Cerebellar cortex (tissue), 1 donor: ENCODE data around the gene HINT3.
"Not testable (repeated sequence)": the region's sequence is repeated elsewhere in the genome, so short reads cannot be mapped to it uniquely, and the experiment has no call there.

Experiments used
- DNase-seq: peaks from one replicate; pipeline ENCODE4 v3.0.0-alpha.2; 2015; ENCODE audit warnings: low spot score

HINT3 gene

GRCh38 chr6:125956506-125957390 is at the start of gene HINT3:
TSS of gene HINT3 (plus strand) at chr6:125956770. CDS start at chr6:125956978, 208 bp downstream.
- DNase-seq: peak; percentile 98

GRCh38 chr6:125910527-125910926 is 46.0 kb upstream of the HINT3 start:
- DNase-seq: no peak

- DNase-seq: not testable (repeated sequence)
Observed at GRCh38 chr6:125911051-125911451, 45.5 kb upstream of the HINT3 start.

- not testable (repeated sequence) for DNase-seq
Observed at GRCh38 chr6:125912430-125912829, 44.1 kb upstream of the HINT3 start.

GRCh38 chr6:125913145-125913544 is 43.4 kb upstream of the HINT3 start:
- DNase-seq: no peak

GRCh38 chr6:125913864-125914351 is 42.7 kb upstream of the HINT3 start:
- no peak for DNase-seq

- DNase-seq: no peak
Observed at GRCh38 chr6:125918230-125918629, 38.3 kb upstream of the HINT3 start.

- no peak for DNase-seq
Observed at GRCh38 chr6:125918681-125919566, 37.6 kb upstream of the HINT3 start.

GRCh38 chr6:125919618-125920017 is 37.0 kb upstream of the HINT3 start:
- no peak for DNase-seq

GRCh38 chr6:125922322-125922860 is 34.2 kb upstream of the HINT3 start:
- no peak for DNase-seq

GRCh38 chr6:125923366-125923877 is 33.1 kb upstream of the HINT3 start:
- no peak for DNase-seq

GRCh38 chr6:125924169-125924568 is 32.4 kb upstream of the HINT3 start:
- no peak for DNase-seq

- no peak for DNase-seq
Observed at GRCh38 chr6:125924697-125925358, 31.7 kb upstream of the HINT3 start.

- DNase-seq: no peak
Observed at GRCh38 chr6:125926711-125927110, 29.9 kb upstream of the HINT3 start.

GRCh38 chr6:125927761-125928160 is 28.8 kb upstream of the HINT3 start:
- no peak for DNase-seq

GRCh38 chr6:125930765-125931418 is 25.7 kb upstream of the HINT3 start:
- DNase-seq: no peak

- DNase-seq: no peak
Observed at GRCh38 chr6:125931733-125932450, 24.7 kb upstream of the HINT3 start.

GRCh38 chr6:125932451-125932795 is 24.1 kb upstream of the HINT3 start:
- DNase-seq: no peak

GRCh38 chr6:125935520-125935919 is 21.1 kb upstream of the HINT3 start:
- DNase-seq: not testable (repeated sequence)

- no peak for DNase-seq
Observed at GRCh38 chr6:125939026-125939425, 17.5 kb upstream of the HINT3 start.
